Astrocyte (in vitro differentiated cells and primary cell): ENCODE results near the gene GRIA1.

Experiments used
- CTCF ChIP-seq: IDR thresholded peaks from 2 replicates; pipeline ENCODE4 v1.5.1; 2011; ENCODE audit warnings: low read depth, mild to moderate bottlenecking, inconsistent platforms, low read length, moderate library complexity; ENCODE audit not compliant: insufficient read depth
- EZH2 ChIP-seq: IDR thresholded peaks from 2 replicates; pipeline ENCODE4 v1.6.1; 2012; ENCODE audit warnings: mild to moderate bottlenecking, low read length, inconsistent platforms; ENCODE audit not compliant: insufficient read depth

- no peak for TF ChIP-seq CTCF
- TF ChIP-seq EZH2: no peak
These were observed 258.4 kb downstream of the GRIA1 start for GRCh38 chr5:153748823-153749222.
